Measurements from ENCODE around the gene ABCB8. TPM values are rescaled to one million over a fixed set of nuclear protein-coding genes. Genes with fewer than 3 reads are reported as not detected.

The ABCB8 gene
- total RNA-seq, 2 donors from 2014 or later: 35.9 to 37.2 TPM

DNA sequence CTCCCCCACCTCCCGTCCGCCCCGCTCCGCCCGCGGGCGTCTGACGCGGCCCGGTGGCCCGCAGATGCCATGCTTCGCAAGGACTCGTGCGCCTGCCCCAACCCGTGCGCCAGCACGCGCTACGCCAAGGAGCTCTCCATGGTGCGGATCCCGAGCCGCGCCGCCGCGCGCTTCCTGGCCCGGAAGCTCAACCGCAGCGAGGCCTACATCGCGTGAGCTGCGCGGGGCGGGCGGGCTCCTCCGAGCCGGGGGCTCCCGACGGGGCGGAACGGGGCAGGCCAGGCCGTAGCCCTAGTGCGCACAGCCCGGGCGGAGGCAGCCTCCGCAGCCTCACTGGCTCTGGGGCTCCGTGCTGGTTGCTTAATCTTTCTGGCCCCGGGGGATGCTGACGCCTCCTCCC lies 22.9 kb downstream of the ABCB8 start:
- H3K4me3 ChIP-seq (ENCODE audit: low read length): no peak overlapping the region

DNA sequence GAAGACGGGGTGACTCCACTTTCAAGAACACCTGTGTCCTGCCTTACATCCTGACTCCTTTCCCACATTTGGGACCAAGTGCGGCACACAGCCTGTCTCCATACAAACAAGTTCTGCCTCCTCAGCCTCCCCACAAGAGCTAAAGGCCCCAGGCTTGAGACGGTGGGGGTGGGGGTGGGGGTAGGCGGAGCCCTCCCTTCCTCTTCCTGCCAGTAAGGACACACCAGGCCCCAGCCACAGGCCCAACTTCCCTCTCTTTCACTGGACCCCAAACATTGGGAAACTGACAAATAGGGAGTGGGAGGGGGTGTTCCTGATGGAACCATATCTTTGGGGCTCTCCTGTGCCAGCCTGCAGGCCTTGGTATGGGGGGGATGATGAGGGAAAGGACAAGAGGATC lies 24.8 kb downstream of the ABCB8 start:
- WGBS, 2 experiments (ENCODE audit: insufficient coverage in 1 of 2, insufficient read length in 1 of 2): 84 to 100% methylated on average over 1 to 3 of the region's 4 CpGs
- H3K4me3 Mint-ChIP-seq: no peak overlapping the region
- H3K27me3 ChIP-seq (ENCODE audit: control insufficient read depth, insufficient read depth, low read length, poor library complexity, severe bottlenecking): peaks cover 31% of the 10 kb centered on the region
- TF ChIP-seq, protein P1, sequence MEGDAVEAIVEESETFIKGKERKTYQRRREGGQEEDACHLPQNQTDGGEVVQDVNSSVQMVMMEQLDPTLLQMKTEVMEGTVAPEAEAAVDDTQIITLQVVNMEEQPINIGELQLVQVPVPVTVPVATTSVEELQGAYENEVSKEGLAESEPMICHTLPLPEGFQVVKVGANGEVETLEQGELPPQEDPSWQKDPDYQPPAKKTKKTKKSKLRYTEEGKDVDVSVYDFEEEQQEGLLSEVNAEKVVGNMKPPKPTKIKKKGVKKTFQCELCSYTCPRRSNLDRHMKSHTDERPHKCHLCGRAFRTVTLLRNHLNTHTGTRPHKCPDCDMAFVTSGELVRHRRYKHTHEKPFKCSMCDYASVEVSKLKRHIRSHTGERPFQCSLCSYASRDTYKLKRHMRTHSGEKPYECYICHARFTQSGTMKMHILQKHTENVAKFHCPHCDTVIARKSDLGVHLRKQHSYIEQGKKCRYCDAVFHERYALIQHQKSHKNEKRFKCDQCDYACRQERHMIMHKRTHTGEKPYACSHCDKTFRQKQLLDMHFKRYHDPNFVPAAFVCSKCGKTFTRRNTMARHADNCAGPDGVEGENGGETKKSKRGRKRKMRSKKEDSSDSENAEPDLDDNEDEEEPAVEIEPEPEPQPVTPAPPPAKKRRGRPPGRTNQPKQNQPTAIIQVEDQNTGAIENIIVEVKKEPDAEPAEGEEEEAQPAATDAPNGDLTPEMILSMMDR (conservative IDR thresholded peaks at IDR 0.05): no peak
- H3K9ac ChIP-seq (ENCODE audit: extremely low read depth, low read length, poor library complexity, severe bottlenecking): no peak overlapping the region
- DNase-seq: no peak
- no peak overlapping the region for H3K4me3 ChIP-seq (ENCODE audit: low read length)
- H3K27ac Mint-ChIP-seq: no peak overlapping the region
- H3K4me1 Mint-ChIP-seq: peaks cover 11% of the 10 kb centered on the region
- no peaks in the 10 kb centered on the region for H3K9me3 ChIP-seq (ENCODE audit: control insufficient read depth, low read length)
- no peaks in the 10 kb centered on the region for H3K4me1 ChIP-seq (ENCODE audit: control insufficient read depth, insufficient read depth, low read length)
- H3K9me3 Mint-ChIP-seq: no peaks in the 10 kb centered on the region
- no peak overlapping the region for H3K27ac ChIP-seq (ENCODE audit: low read depth, low read length)
- no peaks in the 10 kb centered on the region for H3K36me3 ChIP-seq (ENCODE audit: control insufficient read depth, insufficient read depth, low read length)
- peaks cover 54% of the 10 kb centered on the region for H3K27me3 Mint-ChIP-seq (ENCODE audit: insufficient read depth)
- H3K36me3 Mint-ChIP-seq (ENCODE audit: low read depth): peaks cover 7% of the 10 kb centered on the region

More for the DNA sequence above, 22.9 kb downstream of the ABCB8 start:
- H3K27ac Mint-ChIP-seq: no peak overlapping the region
- H3K27ac ChIP-seq (ENCODE audit: low read depth, low read length): no peak overlapping the region
- H3K27me3 ChIP-seq (ENCODE audit: control insufficient read depth, insufficient read depth, low read length, poor library complexity, severe bottlenecking): peaks cover 27% of the 10 kb centered on the region
- peaks cover 7% of the 10 kb centered on the region for H3K36me3 Mint-ChIP-seq (ENCODE audit: low read depth)
- no peaks in the 10 kb centered on the region for H3K4me1 Mint-ChIP-seq
- H3K4me1 ChIP-seq (ENCODE audit: control insufficient read depth, insufficient read depth, low read length): no peaks in the 10 kb centered on the region
- H3K9me3 ChIP-seq (ENCODE audit: control insufficient read depth, low read length): no peaks in the 10 kb centered on the region
- DNase-seq: peak; percentile 96
- H3K4me3 Mint-ChIP-seq: no peak overlapping the region
- WGBS, 2 experiments (ENCODE audit: insufficient coverage in 1 of 2, insufficient read length in 1 of 2): 5 to 7% methylated on average over 31 to 50 of the region's 50 CpGs
- H3K27me3 Mint-ChIP-seq (ENCODE audit: insufficient read depth): peaks cover 43% of the 10 kb centered on the region
- no peak overlapping the region for H3K9ac ChIP-seq (ENCODE audit: extremely low read depth, low read length, poor library complexity, severe bottlenecking)
- no peaks in the 10 kb centered on the region for H3K9me3 Mint-ChIP-seq
- H3K36me3 ChIP-seq (ENCODE audit: control insufficient read depth, insufficient read depth, low read length): no peaks in the 10 kb centered on the region
- TF ChIP-seq, protein P1 (conservative IDR thresholded peaks at IDR 0.05): no peak

DNA sequence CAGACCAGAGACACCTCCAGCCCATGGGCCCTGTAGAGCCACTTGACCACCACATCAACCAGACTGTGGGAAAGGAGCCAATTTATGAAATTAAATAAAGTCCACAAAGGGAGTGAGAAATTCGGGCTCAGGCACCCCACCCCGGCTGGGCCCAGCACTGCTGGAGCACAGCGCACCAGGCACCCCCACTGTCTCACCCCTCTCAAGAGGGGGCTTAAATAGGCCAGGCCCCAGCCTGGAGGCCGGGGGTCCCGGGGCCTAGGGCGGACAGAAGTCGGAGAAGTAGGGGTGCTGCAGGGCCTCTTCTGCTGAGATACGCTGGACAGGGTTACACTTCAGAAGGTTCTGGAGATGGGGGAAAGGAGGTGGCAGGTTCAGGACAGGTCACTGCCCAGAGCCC lies 25.5 kb downstream of the ABCB8 start:
- Mint-ChIP-seq H3K36me3 (ENCODE audit: low read depth) (peaks cover 7% of the 10 kb centered on the region), H3K27ac (no peak overlapping the region), H3K9me3 (no peaks in the 10 kb centered on the region), H3K4me1 (peaks cover 17% of the 10 kb centered on the region), H3K4me3 (no peak overlapping the region), H3K27me3 (ENCODE audit: insufficient read depth) (peaks cover 51% of the 10 kb centered on the region)
- Histone ChIP-seq H3K27ac (ENCODE audit: low read depth, low read length) (no peak overlapping the region), H3K4me3 (ENCODE audit: low read length) (no peak overlapping the region), H3K36me3 (ENCODE audit: control insufficient read depth, insufficient read depth, low read length) (no peaks in the 10 kb centered on the region), H3K27me3 (ENCODE audit: control insufficient read depth, insufficient read depth, low read length, poor library complexity, severe bottlenecking) (peaks cover 31% of the 10 kb centered on the region), H3K9ac (ENCODE audit: extremely low read depth, low read length, poor library complexity, severe bottlenecking) (no peak overlapping the region), H3K4me1 (ENCODE audit: control insufficient read depth, insufficient read depth, low read length) (peaks cover 5% of the 10 kb centered on the region), H3K9me3 (ENCODE audit: control insufficient read depth, low read length) (no peaks in the 10 kb centered on the region)
- TF ChIP-seq, protein P1 (conservative IDR thresholded peaks at IDR 0.05): no peak
- no peak for DNase-seq
- WGBS, 2 experiments (ENCODE audit: insufficient coverage in 1 of 2, insufficient read length in 1 of 2): 87 to 90% methylated on average over 3 to 8 of the region's 8 CpGs
